HuH-7 (cell line): ENCODE measurements around the gene SPATA25.
"Not testable (repeated sequence)": the region's sequence is repeated elsewhere in the genome, so short reads cannot be mapped to it uniquely, and the experiment has no call there.

Experiments
- DNase-seq: peaks from one replicate; pipeline ENCODE4 v3.0.0; 2011; ENCODE audit warnings: low spot score

The SPATA25 gene

GRCh38 chr20:45892828-45893500, 5.5 kb upstream of the SPATA25 start:
- DNase-seq = no peak

- peak; percentile 55 for DNase-seq
These were observed 4.8 kb upstream of the SPATA25 start for GRCh38 chr20:45892049-45892825.

DNA sequence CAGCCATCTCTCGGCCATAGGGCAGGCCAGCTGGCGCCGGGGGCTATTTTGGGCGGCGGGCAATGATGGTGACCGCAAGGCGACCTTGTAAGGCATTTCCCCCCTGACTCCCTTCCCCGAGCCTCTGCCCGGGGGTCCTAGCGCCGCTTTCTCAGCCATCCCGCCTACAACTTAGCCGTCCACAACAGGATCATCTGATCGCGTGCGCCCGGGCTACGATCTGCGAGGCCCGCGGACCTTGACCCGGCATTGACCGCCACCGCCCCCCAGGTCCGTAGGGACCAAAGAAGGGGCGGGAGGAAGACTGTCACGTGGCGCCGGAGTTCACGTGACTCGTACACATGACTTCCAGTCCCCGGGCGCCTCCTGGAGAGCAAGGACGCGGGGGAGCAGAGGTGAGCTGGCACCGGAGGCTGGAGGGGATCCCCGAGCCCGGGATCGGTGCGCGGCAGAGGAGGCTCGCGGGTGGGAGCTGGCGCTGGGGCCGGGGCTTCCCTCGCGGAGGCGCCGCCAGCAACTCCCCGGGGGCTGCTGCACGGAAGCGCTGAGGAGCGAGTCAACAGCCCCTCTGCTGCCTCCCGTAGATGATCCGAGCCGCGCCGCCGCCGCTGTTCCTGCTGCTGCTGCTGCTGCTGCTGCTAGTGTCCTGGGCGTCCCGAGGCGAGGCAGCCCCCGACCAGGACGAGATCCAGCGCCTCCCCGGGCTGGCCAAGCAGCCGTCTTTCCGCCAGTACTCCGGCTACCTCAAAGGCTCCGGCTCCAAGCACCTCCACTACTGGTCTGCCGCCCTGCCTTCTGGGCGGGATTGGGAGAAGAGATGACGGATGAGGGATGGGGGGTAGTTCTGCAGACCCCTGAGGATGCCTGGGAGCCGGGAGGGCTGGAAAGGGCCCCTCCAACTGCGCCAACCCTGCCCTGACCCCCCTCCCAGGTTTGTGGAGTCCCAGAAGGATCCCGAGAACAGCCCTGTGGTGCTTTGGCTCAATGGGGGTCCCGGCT, 3.9 kb upstream of the SPATA25 start, which contains the start of the genes CTSA and NEURL2:
Gene CTSA (plus strand): TSS at position 351 of the 999 bp plus-strand sequence. CDS start 234 bp downstream, at position 585.
Gene NEURL2 (minus strand): TSS at position 224 of the 999 bp plus-strand sequence. CDS start 217 bp downstream, at position 7.
- DNase-seq = peak; percentile 99

DNA sequence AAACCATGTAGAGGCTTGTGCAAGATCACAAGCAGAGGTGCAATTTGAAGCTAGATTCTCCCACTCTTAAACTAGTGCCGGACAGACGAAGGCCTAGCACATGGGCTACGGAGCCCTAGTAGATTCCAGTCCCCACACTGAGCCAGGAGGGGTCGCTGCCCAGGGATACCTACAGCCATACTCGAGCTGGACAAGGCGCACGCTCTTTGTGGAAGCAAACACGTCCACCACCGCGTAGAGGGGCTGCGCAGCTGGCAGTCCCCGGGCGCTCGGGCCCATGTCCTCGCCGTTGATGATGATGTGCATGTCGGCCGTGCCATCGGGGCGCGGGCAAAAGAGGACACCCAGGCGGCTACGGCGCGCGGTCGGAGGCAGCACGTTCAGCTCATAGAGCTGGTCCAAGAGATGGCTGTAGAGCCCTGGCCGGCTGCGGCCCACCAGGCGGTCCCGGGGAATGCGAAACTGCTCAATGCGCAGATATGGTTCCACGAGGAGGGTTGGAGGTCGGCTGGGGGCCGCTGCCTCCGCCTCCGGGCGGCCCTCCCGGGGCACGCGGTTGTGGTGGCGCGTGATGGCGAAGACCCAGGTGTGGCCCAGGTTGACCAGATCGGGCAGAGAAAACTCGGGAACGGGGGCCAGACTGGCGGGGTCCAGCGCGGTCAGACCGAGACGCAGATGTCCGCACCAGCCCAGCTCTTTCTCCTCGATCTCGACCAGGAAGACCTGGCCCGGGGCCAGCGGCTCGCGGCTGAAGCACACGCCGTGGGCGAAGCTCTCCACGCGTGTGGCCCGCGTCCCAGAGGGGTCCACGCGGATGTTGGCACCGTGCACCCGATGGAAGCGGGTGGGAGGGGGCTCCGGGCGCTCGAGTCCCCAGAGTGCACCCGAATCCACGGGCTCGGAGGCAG, 2.9 kb upstream of the SPATA25 start:
- peak; percentile 95 for DNase-seq

DNA sequence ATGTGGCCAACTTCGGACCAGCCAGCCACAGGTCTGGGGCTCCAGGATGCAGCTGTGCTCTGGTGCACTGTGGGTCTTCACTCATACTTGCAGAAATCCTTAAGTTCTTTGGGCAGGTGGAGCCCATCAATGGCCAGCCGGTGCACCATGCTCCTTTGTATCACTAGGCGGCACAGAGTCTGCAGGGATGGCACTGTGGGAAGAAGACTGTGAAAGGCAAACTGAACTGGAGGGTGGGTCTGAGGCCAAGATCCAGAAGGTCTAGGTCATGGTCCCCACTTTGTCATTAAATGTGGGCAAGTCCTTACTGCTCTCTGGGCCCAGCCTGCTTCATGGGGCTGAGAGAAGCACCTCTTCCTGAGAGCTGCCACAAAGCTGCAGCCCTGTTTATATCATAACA, 1.3 kb upstream of the SPATA25 start:
- DNase-seq = no peak

- DNase-seq = no peak
These were observed 654 bp downstream of the SPATA25 start for GRCh38 chr20:45886590-45887345.

- DNase-seq = no peak
These were observed 4.3 kb downstream of the SPATA25 start for GRCh38 chr20:45883100-45883469.

DNA sequence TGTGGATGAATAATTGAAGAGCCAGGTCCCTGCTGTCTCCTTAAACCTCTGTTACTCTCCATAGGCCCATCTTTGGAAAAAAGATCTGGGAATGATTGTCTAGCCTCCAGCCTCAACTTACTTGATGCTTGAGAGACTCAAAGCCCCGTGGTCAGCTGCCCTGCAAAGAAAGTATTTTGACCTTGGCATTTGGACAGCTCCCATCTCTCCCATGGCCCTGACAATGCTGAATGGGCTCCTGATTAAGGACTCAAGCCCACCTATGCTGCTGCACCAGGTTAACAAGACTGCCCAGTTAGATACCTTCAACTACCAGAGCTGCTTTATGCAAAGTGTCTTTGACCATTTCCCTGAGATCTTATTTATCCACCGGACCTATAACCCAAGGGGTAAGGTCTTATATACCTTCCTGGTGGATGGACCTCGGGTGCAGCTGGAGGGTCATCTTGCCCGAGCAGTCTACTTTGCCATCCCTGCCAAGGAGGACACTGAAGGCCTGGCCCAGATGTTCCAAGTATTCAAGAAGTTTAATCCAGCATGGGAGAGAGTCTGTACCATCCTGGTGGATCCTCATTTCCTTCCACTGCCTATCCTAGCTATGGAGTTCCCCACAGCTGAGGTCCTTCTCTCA, 4.8 kb downstream of the SPATA25 start:
- no peak for DNase-seq

DNA sequence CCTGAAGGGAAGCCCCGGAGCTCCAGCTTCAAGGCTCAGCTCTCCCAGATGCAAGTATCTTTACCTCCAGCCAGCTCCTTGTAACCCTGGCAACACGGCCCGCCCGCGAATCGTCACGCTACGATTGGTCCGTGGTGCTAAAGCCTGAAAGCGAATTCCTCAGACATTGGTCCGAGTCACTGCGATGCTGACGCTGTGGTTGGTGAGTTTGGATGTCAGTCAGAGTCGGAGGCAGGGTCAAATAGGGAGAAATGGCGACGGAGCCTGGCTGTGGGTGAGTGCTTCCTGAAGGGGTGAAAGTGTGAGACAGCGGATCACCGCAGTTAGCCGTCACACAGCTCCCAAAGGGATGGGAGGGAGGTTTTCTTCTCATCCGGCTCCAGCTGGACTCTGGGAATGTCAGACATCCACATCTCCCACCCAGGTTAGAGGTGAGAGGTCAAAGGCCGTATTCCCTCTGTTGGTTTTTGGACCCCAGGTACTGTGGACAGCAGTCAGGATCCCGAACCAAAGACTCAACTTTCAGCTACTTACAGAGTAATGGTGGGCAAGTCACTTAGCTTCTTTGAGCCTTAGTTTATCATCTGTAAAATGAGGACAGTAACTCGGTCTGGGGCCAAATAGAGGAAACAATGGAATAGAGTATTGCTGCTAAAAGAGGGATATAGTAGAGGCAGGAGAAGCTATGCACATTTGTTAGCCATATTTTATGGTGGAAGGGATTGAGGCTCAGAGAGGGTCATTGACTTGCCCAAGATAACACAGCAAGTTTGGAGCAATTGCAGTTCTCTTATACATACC, 6.2 kb downstream of the SPATA25 start, which contains the start of gene ZSWIM1:
Gene ZSWIM1 (plus strand): TSS at position 240 of the 801 bp plus-strand sequence. CDS start 1,366 bp downstream, outside the sequence.
- peak; percentile 100 for DNase-seq

- no peak for DNase-seq
These were observed 9.2 kb downstream of the SPATA25 start for GRCh38 chr20:45878076-45878761.

GRCh38 chr20:45874576-45874975, 12.8 kb downstream of the SPATA25 start:
- no peak for DNase-seq

- not testable (repeated sequence) for DNase-seq
These were observed 13.3 kb downstream of the SPATA25 start for GRCh38 chr20:45874104-45874481.

- DNase-seq = no peak
These were observed 13.9 kb downstream of the SPATA25 start for GRCh38 chr20:45873409-45874103.

DNA sequence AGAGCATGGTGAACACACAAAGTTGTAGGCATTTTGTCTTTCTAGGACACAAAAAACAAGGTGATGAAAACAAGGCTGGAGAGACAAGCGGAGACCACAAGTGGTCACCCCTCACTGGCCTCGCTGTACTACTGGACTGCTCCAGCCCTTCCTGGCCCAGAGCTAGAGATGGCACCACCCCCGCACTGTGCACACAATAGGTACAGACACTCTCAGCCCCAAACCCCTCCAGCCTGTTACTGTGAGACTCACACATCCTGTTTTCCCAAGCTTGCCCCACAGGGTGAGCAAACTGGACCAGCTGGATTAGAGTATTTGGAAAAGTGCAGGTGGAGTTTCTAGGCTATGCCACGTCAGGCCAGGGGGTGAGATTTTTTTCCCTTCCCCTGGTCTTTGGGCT, 14.8 kb downstream of the SPATA25 start:
- no peak for DNase-seq

GRCh38 chr20:45867819-45868176, 19.6 kb downstream of the SPATA25 start:
- DNase-seq = no peak

DNA sequence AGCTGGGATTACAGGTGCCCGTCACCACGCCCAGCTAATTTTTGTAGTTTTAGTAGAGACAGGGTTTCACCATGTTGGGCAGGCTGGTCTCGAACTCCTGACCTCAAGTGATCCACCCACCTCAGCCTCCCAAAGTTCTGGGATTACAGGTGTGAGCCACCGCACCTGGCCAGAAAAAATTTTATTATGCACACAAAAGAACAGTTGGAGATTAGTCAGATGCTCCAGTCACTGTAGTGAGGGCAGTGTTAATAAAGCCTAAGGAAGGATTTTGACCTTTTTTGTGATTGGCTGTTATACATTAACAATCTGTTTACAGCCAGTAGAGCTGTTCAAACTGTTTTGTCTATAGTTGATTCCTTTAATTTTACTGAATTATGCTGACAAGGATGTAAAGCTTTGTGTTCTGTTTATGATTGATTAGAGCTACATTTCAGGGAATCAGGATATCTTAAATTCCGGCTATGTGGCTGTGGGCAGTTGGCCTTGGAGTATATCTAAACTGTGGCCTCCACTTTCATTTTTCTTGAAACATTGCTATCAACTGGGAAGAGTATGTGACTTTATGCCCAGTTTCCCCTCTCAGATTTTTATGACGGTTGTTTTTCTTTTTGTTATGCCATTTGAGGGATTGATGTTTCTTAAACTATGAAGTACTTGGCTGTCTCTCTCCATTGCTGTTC, 20.1 kb downstream of the SPATA25 start:
- DNase-seq = no peak

DNA sequence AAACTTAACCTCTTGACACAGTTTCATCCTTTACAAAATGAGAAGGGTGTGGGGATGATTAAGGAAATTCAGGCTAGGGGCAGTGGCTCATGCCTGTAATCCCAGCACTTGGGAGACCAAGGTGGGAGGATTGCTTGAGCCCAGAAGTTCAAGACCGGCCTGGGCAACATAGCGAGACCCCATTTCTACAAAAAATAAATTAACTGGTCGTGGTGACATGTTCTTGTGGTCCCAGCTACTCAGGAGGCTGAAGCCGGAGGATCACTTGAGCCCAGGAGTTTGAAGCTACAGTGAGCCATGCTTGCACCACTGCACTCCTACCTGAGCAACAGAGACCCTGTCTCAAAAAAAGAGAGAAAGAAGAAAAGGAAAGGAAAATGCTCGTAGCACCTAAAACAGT, 21.0 kb downstream of the SPATA25 start:
- no peak for DNase-seq
